Inflammatory macrophage treated with lipopolysaccharide for 1 hour (primary cell): ENCODE data around the gene TUBB.
A peak's percentile ranks its signal among the peaks of the same experiment; 100 is the strongest.
"Not testable (repeated sequence)": the region's sequence is repeated elsewhere in the genome, so short reads cannot be mapped to it uniquely, and the experiment has no call there.

Source experiments
- DNase-seq, 2 donors: peaks; one replicate each; pipeline ENCODE4 v3.0.0-alpha.2; 2020 to 2022

The TUBB gene

DNA sequence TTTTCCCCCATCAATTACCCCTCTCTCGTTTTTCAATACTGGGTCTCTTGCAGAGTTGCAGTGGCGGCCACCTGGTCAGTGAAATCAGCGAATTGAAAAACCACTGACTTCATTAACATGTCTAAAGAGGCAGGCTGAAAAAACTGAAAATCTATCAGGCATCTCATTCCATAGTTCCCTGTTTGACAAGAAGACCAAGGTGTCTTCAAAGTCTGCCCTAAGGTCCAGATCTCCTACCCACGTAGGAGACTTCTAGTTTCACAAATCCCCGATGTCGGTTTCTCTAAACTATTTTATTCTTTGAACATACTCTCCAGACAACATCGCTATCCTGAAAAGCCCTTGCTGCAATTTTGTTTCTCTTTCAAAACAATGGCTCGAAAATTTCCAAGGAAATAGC, 796 bp upstream of the TUBB start:
- DNase-seq = no peak

DNA sequence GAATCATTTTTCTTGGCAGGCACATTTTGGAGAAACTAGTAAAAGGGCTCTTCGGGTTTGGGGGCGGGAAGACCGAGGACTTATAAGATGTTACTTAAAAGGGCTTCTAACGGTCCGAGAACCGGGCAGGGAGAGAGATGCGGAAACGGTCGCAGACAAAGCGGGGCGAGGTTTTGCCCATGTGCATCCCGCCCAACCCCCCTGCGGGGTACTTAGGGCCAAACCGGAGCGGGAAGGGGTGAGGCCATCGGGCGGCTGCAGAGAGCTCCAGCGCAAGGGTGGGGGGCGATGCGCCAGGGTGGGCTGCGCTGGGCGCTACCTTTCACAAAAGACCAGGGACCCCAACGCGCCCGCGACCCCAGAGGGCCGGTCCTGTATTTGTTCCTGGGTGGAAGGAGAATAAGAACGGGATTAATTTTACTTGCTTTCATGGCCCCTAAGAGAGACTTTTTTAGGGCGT, 616 bp downstream of the TUBB start:
- peak; percentile 61 to 64 for DNase-seq

GRCh38 chr6:30721198-30722024, 1.3 kb downstream of the TUBB start:
- peak; percentile 95 to 98 for DNase-seq

DNA sequence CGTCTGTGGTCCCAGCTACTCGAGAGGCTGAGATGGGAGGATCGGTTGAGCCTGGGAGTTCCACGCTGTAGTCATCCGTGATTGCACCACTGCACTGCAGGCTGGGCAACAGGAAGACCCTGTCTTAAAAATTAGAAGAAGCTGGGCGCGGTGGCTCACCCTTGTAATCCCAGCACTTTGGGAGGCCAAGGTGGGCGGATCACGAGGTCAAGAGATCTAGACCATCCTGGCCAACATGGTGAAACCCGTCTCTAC, 1.8 kb downstream of the TUBB start:
- DNase-seq = peak; percentile 82 to 90

DNA sequence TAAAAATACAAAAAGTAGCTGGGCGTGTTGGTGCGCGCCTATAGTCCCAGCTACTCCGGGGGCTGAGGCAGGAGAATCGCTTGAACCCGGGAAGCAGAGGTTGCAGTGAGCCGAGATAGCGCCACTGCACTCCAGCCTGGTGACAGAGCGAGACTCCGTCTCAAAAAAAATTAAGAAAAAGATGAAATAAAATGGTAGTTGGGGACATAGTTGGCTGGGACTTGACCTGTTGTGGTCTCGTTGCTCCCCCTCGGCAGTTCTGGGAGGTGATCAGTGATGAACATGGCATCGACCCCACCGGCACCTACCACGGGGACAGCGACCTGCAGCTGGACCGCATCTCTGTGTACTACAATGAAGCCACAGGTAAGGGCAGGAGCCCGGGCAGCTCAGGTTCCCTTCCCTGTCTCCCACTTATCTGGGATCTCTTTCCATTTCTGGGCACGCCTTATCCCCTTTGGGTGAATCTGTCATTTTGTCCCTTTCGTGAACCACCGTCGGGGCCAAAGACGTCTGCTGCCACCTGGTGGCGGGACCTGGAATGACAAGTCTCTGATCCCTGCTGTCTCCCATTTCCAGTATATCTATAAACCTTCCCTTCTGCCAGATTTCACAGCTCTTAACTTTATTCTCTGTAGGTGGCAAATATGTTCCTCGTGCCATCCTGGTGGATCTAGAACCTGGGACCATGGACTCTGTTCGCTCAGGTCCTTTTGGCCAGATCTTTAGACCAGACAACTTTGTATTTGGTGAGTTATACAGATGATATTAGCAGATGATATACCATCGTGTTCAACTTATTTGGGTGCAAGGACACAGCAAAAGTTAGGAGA, 2.3 kb downstream of the TUBB start:
- DNase-seq = peak; percentile 66 to 99

DNA sequence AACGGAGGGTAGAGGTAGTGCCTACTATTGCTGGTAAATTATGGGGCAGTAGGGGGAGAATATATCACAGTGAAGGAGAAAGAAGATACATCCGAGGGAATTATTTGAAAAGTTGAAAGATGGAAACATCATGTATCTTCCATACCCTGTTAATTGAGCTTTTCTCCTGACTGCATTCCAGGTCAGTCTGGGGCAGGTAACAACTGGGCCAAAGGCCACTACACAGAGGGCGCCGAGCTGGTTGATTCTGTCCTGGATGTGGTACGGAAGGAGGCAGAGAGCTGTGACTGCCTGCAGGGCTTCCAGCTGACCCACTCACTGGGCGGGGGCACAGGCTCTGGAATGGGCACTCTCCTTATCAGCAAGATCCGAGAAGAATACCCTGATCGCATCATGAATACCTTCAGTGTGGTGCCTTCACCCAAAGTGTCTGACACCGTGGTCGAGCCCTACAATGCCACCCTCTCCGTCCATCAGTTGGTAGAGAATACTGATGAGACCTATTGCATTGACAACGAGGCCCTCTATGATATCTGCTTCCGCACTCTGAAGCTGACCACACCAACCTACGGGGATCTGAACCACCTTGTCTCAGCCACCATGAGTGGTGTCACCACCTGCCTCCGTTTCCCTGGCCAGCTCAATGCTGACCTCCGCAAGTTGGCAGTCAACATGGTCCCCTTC, 3.1 kb downstream of the TUBB start:
- not testable (repeated sequence) for DNase-seq

DNA sequence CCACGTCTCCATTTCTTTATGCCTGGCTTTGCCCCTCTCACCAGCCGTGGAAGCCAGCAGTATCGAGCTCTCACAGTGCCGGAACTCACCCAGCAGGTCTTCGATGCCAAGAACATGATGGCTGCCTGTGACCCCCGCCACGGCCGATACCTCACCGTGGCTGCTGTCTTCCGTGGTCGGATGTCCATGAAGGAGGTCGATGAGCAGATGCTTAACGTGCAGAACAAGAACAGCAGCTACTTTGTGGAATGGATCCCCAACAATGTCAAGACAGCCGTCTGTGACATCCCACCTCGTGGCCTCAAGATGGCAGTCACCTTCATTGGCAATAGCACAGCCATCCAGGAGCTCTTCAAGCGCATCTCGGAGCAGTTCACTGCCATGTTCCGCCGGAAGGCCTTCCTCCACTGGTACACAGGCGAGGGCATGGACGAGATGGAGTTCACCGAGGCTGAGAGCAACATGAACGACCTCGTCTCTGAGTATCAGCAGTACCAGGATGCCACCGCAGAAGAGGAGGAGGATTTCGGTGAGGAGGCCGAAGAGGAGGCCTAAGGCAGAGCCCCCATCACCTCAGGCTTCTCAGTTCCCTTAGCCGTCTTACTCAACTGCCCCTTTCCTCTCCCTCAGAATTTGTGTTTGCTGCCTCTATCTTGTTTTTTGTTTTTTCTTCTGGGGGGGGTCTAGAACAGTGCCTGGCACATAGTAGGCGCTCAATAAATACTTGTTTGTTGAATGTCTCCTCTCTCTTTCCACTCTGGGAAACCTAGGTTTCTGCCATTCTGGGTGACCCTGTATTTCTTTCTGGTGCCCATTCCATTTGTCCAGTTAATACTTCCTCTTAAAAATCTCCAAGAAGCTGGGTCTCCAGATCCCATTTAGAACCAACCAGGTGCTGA, 3.9 kb downstream of the TUBB start:
- DNase-seq = not testable (repeated sequence)

GRCh38 chr6:30724906-30725667, 4.9 kb downstream of the TUBB start:
- peak in 1 of 2 donors; percentile 49 for DNase-seq

DNA sequence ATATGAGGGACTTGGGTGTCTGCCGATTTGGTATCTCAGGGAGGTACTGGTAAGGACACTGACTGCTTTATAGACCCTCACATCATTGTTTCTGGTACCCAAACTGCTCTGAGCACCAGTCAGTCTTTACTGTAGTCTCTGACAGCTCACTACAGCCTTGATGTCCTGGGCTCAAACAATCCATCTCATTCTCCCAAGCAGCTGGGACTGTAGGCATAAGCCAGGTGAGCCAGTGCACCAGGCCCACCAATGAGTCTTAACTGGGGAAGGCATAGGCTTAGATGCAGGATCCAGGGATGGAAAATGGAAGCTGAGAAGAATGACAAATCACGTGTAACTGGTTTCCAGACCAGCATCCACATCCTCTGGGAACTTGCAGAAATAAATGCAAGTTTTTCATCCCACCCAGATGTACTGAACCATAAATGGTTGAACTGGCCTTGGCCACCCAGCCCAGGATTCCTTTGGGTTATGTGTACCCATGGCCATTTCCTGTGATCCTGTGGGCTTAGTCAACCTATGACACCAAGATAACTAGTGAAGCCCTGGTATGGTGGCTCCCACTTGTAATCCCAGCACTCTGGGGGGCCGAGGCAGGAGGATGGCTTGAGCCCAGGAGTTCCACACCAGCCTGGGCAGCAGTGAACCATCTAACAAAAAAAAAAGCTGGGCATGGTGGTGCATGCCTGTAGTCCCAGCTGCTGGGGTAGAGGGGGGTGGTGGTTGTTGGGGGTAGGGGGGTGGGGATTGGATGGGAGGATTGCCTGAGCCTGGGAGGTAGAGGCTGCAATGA, 5.8 kb downstream of the TUBB start:
- no peak for DNase-seq

DNA sequence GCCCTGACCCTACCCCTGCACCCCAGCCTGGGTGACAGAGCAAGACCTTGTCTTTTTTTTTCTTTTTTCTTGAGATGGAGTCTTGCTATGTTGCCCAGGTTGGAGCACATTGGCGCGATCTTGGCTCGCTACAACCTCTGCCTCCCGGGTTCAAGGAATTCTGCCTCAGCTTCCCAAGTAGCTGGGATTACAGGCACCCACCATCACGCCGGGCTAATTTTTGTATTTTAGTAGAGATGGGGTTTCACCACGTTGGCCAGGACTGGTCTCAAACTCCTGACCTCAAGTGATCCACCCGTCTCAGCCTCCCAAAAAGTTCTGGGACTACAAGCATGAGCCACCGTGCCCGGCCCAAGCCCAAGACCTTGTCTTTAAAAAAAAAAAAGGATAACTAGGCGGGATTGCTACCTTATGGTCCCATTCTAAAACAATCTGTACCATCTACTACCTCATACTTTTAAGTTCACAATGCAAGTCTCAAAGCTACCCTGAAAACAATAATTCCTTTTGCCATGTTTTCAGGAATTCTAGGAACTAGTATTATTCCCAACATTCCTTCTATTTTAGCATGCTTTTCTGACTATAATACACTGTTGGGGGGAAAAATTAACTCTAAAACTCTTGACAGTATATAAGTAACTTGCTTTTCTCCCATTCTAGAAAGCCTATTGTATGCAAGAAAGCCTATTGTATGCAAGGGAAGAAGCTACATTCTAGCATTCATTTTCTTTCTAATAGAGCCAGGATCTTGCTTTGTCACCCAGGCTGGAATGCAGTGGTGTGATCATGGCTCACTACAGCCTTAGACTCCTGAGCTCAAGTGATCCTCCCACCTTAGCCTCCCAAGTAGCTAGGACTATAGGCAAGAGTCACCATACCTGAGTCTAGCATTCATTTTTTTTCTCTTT, 6.6 kb downstream of the TUBB start:
- DNase-seq = no peak

GRCh38 chr6:30727920-30728553, 7.9 kb downstream of the TUBB start:
- DNase-seq = no peak

DNA sequence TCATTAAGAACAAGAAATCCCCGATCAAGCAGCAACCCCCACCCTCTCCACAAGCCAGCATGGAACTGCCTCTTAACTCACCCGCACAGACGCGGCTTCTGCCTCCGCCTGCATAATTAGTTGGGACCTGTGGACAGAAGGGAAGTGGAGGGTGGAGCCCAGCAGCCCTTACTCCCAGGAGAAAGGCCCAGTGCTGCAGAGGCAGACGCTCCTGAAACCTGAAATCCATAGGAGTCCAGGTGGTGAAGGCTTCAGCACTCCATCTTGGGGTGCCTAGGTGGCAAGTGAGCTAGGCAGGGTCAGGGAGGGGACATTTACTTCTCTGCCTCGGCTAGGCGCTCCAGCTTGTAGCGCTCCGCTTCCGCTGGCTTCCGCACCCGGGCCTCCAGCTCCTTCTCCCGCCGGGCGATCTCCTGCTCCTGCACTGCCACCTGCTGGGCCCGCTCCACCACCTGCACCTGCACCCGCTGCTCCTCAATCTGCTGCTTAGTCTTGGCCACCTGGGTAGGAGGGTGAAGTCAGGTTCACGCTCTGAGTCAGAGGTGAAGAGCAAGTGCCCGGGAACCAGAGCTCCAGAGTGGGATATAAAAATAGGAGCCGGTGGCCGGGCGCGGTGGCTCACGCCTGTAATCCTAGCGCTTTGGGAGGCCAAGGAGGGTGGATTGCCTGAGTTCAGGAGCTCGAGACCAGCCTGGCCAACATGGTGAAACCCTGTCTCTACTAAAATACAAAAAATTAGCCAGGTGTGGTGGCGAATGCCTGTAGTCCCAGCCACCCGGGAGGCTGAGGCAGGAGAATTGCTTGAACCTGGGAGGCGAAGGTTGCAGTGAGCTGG, 10.7 kb downstream of the TUBB start:
- DNase-seq = peak; percentile 58 to 67

GRCh38 chr6:30732237-30732943, 12.2 kb downstream of the TUBB start:
- no peak for DNase-seq

DNA sequence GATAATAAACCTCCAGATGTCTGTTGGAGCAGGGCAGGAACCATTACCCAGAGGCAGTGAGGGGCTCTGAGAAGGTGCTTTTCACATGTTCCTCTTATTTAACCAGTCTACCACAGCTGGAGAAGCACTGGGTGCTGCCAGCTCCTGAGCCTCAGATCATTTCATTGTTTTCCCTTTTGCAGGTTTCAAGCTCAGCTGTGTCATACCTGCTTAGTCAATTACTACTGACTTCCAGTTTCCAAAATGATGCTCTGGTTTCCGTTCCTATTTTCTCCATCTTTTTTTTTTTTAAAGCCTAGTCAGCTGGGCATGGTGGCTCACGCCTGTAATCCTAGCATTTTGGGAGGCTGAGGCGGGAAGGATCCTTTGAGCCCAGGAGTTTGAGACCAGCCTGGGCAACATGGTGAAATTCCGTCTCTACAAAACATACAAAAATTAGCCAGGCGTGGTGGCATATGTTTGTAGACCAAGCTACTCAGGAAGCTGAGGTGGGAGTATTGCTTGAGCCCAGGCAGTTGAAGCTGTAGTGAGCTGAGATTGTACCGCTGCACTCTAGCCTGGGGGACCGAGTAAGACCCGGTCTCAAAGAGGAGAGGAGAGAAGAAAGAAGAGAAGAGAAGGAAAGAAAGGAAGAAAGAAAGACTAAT, 15.6 kb downstream of the TUBB start:
- DNase-seq = no peak

- DNase-seq = no peak
Observed at GRCh38 chr6:30738532-30738931, 18.4 kb downstream of the TUBB start.

DNA sequence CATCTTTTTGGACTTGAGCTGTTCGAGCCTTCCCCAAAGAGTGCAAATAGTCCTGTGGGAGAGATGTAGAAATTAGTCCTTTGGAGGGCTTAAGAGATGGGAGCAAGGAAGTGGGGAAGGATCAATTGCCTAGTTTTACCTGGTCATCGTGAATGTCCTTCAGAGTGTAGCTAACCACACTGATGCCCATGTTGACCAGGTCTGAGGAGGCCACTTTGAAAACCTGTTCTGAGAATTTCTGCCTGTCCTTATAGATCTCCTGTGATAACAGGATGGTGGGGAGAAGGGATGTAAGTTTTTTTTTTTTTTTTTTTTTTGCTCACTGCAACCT, 20.4 kb downstream of the TUBB start:
- peak in 1 of 2 donors; percentile 22 for DNase-seq
